AG09319 (cell line): ENCODE results near the gene HSF4.

Experiments
- DNase-seq: peaks from one replicate; pipeline ENCODE4 v3.0.0-alpha.2; 2010; ENCODE audit warnings: low read depth; ENCODE audit errors: extremely low read depth
- TF ChIP-seq, protein P1 (sequence below): IDR thresholded peaks from 2 replicates; pipeline ENCODE4 v1.5.1; 2011; ENCODE audit warnings: low read depth, mild to moderate bottlenecking, inconsistent platforms, low read length, moderate library complexity

Gene HSF4

DNA sequence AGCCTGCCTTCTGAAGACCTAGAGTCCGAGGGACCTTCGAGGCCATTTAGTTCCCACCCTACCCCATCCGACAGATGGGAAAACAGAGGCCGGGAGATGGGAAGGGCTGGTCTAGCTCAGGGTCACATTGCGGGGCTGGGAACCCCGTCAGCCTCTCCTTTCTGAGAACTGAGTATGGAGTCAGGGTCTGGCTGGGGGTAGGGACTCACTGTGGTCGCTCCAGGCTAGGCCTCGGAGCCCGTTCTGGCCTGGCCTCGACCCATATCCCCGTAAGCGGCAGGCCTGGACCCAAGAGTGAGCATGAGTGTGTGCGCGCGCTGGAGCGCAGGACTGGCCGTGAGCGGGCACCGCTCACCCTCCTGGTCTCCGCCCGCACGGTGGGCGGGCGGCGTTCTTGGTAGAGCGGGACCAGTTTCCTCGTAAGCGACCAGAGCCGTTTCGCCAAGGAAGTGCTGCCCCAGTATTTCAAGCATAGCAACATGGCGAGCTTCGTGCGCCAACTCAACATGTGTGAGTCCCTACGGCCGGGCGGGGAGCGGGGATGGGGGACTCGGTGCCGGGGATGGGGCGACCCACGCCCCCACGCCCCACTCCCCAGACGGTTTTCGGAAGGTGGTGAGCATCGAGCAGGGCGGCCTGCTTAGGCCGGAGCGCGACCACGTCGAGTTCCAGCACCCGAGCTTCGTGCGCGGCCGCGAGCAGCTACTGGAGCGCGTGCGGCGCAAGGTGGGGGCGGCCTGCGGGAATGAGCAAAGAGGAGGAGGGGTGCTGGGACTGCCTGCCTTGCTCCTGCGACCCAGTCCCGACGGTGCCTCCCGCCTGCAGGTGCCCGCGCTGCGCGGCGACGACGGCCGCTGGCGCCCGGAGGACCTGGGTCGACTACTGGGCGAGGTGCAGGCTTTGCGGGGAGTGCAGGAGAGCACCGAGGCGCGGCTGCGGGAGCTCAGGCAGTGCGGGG is 855 bp downstream of the HSF4 start:
- TF ChIP-seq, protein P1, sequence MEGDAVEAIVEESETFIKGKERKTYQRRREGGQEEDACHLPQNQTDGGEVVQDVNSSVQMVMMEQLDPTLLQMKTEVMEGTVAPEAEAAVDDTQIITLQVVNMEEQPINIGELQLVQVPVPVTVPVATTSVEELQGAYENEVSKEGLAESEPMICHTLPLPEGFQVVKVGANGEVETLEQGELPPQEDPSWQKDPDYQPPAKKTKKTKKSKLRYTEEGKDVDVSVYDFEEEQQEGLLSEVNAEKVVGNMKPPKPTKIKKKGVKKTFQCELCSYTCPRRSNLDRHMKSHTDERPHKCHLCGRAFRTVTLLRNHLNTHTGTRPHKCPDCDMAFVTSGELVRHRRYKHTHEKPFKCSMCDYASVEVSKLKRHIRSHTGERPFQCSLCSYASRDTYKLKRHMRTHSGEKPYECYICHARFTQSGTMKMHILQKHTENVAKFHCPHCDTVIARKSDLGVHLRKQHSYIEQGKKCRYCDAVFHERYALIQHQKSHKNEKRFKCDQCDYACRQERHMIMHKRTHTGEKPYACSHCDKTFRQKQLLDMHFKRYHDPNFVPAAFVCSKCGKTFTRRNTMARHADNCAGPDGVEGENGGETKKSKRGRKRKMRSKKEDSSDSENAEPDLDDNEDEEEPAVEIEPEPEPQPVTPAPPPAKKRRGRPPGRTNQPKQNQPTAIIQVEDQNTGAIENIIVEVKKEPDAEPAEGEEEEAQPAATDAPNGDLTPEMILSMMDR: no peak
- DNase-seq: no peak

DNA sequence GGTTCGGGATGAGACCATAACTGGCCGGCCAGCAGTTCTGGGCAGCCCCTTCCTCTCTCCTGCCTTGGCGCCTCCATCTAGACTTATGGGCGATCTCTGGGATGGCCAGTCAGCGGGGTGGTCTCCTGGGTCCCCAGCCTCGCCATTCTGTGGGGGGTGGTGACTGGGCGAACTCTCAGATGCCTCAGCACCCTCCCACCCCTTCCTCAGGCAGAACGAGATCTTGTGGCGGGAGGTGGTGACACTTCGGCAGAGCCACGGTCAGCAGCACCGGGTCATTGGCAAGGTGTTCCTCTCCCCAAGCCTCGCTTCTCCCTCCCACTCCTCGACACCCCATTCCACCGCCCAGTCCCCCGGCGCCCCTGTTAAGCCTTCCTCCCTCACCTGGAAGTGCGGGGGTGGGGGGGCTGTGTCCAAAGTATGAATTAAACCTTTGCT is 1.6 kb downstream of the HSF4 start:
- DNase-seq: no peak
- TF ChIP-seq, protein P1: no peak

DNA sequence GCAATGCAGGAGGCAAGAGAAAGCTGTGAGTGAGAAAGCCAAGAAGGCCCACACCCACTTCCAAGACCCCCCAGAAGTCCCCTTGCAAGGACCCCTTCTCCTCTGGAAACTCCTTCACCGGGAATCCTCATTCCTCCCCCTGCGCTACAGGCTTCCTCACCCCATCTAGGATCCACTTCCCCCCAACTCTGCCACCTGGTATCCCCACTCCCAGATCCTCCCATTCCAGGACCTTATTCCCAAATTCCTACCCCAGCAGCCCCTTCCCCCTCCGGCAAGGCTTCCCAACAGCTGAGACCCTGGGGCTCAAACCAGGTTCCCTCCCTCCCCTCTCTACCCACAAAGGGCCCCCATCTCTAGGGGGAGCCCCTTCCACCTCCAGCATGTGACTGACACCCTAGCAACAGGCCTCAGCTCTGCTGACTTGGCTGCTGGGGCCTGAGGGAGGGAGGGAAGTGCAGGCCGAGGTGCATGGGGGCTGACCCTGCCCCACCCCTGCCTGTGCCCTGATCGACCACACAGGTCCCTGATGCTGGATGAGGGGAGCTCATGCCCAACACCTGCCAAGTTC is 2.1 kb downstream of the HSF4 start:
- TF ChIP-seq, protein P1: no peak
- DNase-seq: no peak

DNA sequence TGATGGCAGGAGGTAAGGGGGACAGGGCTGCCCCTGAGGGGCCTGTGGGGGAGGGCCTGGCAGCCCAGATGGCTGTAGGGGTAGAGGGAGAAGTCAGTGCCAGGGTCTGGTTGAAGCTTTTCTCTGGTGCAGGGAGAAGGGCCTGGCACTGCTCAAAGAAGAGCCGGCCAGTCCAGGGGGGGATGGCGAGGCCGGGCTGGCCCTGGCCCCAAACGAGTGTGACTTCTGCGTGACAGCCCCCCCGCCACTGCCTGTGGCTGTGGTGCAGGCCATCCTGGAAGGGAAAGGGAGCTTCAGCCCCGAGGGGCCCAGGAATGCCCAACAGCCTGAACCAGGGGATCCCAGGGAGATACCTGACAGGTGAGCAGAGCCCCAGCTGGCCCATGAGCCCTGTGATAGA is 3.0 kb downstream of the HSF4 start:
- TF ChIP-seq, protein P1: no peak
- DNase-seq: no peak

DNA sequence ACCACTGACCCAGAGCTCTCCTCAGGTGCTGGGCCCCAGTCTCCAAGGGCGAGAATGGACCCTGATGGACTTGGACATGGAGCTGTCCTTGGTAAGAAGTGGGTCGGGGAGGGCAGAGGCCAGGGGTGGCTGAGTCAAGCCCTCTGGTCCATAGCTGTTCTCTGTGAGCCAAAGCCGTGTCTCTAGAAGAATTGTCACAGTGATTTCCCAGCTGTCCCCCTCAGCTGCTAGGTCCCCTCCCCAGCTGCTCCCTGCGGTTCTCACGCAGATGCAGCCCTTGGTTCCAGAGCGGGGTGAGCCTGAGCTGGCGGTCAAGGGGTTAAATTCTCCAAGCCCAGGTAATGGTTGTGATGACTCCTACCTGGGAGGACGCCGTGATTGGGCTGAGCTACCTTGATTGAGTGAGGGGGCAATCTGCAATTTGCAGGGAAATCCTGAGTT is 4.5 kb downstream of the HSF4 start:
- TF ChIP-seq, protein P1: no peak
- DNase-seq: no peak

DNA sequence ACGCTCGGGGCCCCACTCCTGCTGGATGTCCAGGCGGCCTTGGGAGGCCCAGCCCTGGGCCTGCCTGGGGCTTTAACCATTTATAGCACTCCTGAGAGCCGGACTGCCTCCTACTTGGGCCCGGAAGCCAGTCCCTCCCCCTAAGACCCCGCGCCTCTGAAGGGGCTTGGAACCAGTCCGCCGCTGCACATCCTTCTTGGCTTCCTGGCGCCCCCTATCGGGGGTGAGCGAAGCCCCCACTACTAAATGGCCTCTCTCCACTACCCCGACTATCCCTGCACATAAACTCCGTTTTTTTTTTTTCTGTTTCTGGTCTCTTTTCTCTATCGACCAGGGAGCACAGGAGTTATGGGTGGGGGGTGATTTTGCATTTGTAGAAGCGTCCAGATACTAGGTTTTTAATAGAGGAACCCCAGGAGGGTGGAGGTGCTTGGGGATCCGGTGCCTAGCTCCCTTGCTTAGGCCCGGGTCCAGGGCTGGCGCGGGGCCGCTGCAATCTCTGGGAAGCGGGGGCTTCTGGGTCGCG is 5.2 kb downstream of the HSF4 start:
- TF ChIP-seq, protein P1: peak; percentile 64
- DNase-seq: no peak
